ENCODE results near the gene PWWP2B. TPM values are rescaled to one million over a fixed set of nuclear protein-coding genes. Genes with fewer than 3 reads are reported as not detected.

PWWP2B gene
- total RNA-seq, 1 donor from 2014 or later, result 7.6 TPM

GRCh38 chr10:132421847-132422751 lies 25.1 kb downstream of the PWWP2B start:
- no peaks in the 10 kb centered on the region for H3K36me3 Mint-ChIP-seq (ENCODE audit: low read depth, unreplicated experiment)
- no peaks in the 10 kb centered on the region for H3K9me3 Mint-ChIP-seq (ENCODE audit: unreplicated experiment)
- H3K27ac Mint-ChIP-seq (ENCODE audit: unreplicated experiment), result no peak overlapping the region
- DNase-seq (ENCODE audit: low spot score), result no peak
- H3K27me3 Mint-ChIP-seq (ENCODE audit: unreplicated experiment), result peaks cover 11% of the 10 kb centered on the region
- TF ChIP-seq CTCF (IDR thresholded peaks at IDR 0.05; ENCODE audit: unreplicated experiment), result no peak
- peaks cover 4% of the 10 kb centered on the region for H3K4me1 Mint-ChIP-seq (ENCODE audit: unreplicated experiment)
- no peak overlapping the region for H3K4me3 Mint-ChIP-seq (ENCODE audit: unreplicated experiment)

- Mint-ChIP-seq H3K4me1 (ENCODE audit: unreplicated experiment) (peaks cover 2% of the 10 kb centered on the region), H3K27me3 (ENCODE audit: unreplicated experiment) (peaks cover 9% of the 10 kb centered on the region), H3K27ac (ENCODE audit: unreplicated experiment) (no peak overlapping the region), H3K36me3 (ENCODE audit: low read depth, unreplicated experiment) (no peaks in the 10 kb centered on the region), H3K4me3 (ENCODE audit: unreplicated experiment) (no peak overlapping the region), H3K9me3 (ENCODE audit: unreplicated experiment) (no peaks in the 10 kb centered on the region)
- no peak for TF ChIP-seq CTCF (IDR thresholded peaks at IDR 0.05; ENCODE audit: unreplicated experiment)
- no peak for DNase-seq (ENCODE audit: low spot score)
Measured at GRCh38 chr10:132422903-132423825, 26.2 kb downstream of the PWWP2B start.

- H3K4me1 Mint-ChIP-seq (ENCODE audit: unreplicated experiment), result no peaks in the 10 kb centered on the region
- TF ChIP-seq CTCF (IDR thresholded peaks at IDR 0.05; ENCODE audit: unreplicated experiment), result no peak
- H3K4me3 Mint-ChIP-seq (ENCODE audit: unreplicated experiment), result no peak overlapping the region
- H3K9me3 Mint-ChIP-seq (ENCODE audit: unreplicated experiment), result no peaks in the 10 kb centered on the region
- H3K27ac Mint-ChIP-seq (ENCODE audit: unreplicated experiment), result no peak overlapping the region
- no peaks in the 10 kb centered on the region for H3K36me3 Mint-ChIP-seq (ENCODE audit: low read depth, unreplicated experiment)
- H3K27me3 Mint-ChIP-seq (ENCODE audit: unreplicated experiment), result peaks cover 9% of the 10 kb centered on the region
- DNase-seq (ENCODE audit: low spot score), result no peak
Measured at GRCh38 chr10:132423966-132424861, 27.2 kb downstream of the PWWP2B start.

GRCh38 chr10:132425029-132425756 lies 28.2 kb downstream of the PWWP2B start:
- H3K27me3 Mint-ChIP-seq (ENCODE audit: unreplicated experiment), result peaks cover 10% of the 10 kb centered on the region
- no peak overlapping the region for H3K27ac Mint-ChIP-seq (ENCODE audit: unreplicated experiment)
- no peak for TF ChIP-seq CTCF (IDR thresholded peaks at IDR 0.05; ENCODE audit: unreplicated experiment)
- no peaks in the 10 kb centered on the region for H3K4me1 Mint-ChIP-seq (ENCODE audit: unreplicated experiment)
- peaks cover 1% of the 10 kb centered on the region for H3K36me3 Mint-ChIP-seq (ENCODE audit: low read depth, unreplicated experiment)
- H3K9me3 Mint-ChIP-seq (ENCODE audit: unreplicated experiment), result no peaks in the 10 kb centered on the region
- no peak overlapping the region for H3K4me3 Mint-ChIP-seq (ENCODE audit: unreplicated experiment)
- no peak for DNase-seq (ENCODE audit: low spot score)
